GM21515 (cell line): Measurements from ENCODE around the gene IFITM10.
"Not testable (repeated sequence)": the region's sequence is repeated elsewhere in the genome, so short reads cannot be mapped to it uniquely, and the experiment has no call there.

ENCODE experiments used
- ATAC-seq: cut with Tn5 transposase; IDR thresholded peaks from one replicate; pipeline ENCODE4 v1.9.1; 2021; ENCODE audit not compliant: unreplicated experiment

The IFITM10 gene

DNA sequence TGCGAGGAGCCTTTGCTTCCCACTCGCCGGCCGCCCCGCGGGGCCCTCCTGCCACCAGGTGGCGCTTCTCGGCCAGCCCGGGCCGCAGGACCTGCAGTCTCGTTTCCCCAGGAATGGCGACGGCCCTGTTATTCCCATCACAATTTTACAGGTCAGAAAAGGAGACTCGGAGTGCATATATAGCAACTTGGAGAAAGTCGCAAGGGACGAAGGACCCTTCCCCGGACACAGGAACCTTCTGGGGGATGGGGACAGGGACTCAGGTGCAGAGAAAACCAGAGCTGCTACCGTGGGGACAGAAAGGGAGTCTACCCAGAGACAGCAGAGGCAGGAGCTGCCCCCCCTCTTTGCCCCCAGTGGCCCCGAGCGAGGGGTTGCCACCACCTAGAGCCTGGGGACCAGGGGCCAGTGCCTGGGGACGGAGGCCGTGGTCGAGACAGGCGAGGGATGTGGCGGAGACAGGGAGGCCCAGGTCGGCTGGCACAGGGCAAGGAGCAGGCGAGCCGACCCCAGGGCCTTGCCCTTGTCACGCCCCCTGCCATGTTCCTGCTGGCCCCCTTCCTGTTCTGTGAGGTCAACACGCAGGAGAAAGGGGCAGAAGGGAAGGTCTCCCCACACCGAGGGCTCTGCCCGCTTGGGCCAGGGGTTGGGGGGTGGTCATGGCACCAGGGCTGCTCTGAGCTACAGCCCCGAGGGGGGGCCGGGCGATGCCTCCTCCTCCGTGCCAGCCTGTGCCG, 56.9 kb downstream of the IFITM10 start:
- ATAC-seq: no peak

- no peak for ATAC-seq
Measured at GRCh38 chr11:1692708-1693326, 57.6 kb downstream of the IFITM10 start.

- no peak for ATAC-seq
Measured at GRCh38 chr11:1691878-1692707, 58.3 kb downstream of the IFITM10 start.

- no peak for ATAC-seq
Measured at GRCh38 chr11:1691026-1691877, 59.1 kb downstream of the IFITM10 start.

DNA sequence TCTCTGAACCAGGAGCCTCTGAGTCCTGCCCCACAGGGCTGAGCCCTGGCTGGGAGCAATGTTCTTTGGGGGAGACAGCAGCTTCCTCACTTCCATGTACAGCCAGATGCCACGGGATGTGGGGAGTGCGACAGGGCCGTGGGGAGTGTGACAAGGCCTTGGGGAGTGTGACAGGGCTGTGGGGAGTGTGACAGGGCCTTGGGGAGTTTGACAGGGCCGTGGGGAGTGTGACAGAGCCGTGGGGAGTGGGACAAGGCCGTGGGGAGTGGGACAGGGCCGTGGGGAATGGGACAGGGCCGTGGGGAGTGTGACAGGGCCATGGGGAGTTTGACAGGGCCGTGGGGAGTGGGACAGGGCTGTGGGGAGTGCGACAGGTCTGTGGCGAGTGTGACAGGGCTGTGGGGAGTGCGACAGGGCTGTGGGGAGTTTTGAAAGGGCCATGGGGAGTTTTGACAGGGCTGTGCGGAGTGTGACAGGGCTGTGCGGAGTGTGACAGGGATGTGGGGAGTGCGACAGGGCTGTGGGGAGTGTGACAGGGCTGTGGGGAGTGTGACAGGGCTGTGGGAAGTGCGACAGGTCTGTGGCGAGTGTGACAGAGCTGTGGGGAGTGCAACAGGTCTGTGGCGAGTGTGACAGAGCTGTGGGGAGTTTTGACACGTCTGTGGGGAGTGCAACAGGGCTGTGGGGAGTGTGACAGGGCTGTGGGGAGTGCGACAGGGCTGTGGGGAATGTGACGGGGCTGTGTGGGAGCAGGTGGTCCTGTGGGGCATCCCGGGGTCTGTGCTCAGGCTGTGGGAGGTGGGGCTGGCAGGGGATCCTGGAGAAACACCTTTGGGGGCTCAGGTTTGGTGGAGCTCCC, 60.0 kb downstream of the IFITM10 start:
- no peak for ATAC-seq

- ATAC-seq: not testable (repeated sequence)
Measured at GRCh38 chr11:1689250-1690166, 60.9 kb downstream of the IFITM10 start.

DNA sequence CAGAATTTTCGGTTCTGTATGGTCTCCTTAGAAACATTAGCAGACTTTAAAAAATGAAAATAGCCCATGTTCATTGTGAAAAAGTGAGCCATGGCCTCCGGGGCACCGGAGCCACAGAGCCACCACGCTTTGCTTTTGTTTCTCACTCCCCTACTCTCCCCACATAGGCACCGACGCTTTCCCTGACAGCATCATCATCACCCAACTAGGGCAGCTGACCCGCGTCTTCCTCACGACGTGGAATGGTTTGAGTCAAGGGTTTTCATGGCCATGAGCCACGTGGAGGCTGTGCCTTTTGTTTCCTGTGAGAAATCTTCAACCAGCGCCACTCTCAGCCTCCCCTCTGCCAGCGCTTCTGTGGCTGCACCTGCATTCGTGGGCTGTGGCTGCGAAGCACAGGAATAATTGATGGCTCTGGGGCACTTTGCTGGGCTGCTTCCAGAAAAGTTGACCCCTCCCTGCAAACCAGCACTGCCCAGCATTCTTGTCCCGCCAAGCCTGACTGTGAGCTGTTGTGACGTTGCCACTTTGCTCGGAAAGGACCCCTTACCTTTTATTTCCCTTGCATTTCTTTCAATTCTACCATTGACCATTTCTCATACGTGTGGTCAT, 62.0 kb downstream of the IFITM10 start:
- not testable (repeated sequence) for ATAC-seq

GRCh38 chr11:1686220-1686619, 64.2 kb downstream of the IFITM10 start:
- not testable (repeated sequence) for ATAC-seq

DNA sequence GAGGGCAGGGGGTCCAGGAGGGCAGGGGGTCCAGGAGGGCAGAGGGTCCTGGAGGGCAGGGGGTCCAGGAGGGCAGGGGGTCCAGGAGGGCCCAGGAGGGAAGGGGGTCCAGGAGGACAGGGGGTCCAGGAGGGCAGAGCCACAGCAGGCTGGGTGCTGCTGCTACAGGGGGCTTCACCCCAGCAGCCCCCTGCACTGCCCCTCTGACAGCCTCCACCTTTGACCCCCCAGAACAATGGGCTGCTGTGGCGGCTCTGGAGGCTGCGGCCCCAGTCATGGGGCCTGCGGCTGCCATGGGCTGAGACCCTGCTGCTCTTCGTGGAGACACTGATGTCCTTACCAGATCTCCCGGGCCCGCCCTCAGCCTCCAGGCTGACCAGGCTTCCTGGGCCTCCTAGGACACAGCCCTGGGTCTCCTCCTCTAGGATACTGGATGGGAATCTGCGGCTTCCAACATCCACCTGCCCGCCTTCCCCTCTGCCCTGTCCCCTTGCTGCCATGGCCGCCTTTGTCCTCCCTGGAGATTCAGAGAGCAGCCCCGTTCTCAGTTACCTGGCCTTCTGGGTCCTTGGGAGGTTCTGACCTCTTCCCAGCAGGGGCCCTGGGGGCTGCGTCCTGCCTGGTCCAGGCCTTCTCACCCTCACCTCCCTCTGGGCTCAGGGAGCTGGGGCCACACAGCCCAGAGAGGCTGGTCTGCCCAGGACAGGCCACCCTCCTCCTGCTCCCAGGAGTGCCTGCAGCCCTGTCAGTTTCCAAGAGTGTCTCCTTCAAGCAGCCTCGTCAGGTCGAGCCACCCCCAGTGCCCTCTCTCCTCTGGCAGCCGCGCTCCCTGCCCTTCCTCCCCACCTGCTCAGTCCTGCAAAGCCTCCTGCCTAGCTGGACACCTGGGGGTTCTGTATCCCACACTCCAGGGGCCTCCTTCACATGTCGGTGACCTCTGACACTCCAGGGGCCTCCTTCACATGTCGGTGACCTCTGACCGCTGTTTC, 65.2 kb downstream of the IFITM10 start:
- not testable (repeated sequence) for ATAC-seq

DNA sequence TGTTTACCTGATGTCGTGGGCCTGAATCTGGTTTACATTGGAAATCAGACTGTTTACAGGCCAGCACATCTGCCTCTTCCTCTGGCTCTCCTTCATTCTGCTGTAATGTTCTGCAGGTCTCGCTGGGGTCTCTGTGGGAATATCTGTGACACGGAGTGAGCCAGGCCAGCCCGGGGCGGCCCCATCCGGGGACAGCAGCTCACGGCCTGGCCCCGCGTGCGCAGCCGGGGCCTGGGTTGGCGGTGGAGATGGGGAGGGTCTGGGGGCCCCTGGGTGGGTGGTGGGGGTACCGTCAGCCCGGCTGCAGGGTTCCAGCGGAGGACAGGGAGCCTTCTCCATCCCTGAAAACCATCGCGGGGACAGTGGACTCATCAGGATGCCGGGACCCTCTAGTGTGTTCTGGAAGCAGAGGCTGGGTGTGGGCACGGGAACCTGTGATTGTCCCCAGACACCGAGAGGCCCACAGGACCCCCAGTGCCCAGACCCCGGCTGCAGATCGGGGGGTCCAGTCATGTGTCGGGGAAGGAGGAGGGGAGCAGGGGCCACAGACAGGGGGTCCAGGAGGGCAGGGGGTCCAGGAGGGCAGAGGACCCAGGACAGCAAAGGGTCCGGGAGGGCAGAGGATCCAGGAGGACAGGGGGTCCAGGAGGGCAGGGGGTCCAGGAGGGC, 66.4 kb downstream of the IFITM10 start:
- not testable (repeated sequence) for ATAC-seq

DNA sequence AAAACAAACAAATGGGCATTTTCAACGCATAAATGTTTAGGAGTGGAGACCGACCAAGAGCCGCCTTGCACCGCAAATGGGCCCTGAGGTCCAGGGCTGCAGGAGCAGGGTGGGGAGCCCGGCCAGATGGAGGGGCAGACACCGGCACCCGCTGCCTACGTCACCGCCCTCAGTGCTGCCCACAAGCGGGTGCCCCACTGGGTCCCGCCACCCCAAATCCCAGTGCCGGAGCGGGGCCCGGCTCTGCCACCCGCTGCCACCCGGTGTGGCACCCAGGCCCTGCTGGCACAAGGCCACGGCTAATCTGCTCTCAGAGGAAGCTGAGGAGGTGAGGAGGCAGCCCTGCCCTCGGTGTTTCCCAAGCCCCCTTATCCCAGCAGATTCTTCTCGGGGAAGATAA, 67.2 kb downstream of the IFITM10 start:
- not testable (repeated sequence) for ATAC-seq
